Measurements from ENCODE around the gene GLCCI1.
"Not testable (repeated sequence)": the region's sequence is repeated elsewhere in the genome, so short reads cannot be mapped to it uniquely, and the experiment has no call there.

The GLCCI1 gene

DNA sequence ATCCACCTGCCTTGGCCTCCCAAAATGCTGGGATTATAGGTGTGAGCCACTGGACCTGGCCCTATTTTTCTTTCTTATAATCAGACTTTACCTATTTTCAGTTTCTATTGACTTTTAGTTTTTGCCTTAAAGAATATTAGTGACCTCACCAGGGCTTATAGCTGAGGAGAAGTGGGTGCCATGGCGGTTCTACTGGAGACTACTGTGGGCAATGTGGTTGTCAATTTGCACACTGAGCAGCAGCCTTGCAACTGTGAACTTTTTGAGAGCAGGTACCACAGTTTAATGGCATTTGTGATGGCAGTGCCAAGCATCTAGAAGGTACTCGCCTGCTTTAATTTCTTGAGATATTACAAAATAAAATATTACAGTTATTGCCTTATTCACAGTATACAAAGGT lies 11.5 kb downstream of the GLCCI1 start:
- in situ Hi-C loops (cut with MboI; ENCODE audit: low pct_unique_long_range_greater_than_20kb, low sequenced_read_pairs) = no loop called here
- no peak for DNase-seq

DNA sequence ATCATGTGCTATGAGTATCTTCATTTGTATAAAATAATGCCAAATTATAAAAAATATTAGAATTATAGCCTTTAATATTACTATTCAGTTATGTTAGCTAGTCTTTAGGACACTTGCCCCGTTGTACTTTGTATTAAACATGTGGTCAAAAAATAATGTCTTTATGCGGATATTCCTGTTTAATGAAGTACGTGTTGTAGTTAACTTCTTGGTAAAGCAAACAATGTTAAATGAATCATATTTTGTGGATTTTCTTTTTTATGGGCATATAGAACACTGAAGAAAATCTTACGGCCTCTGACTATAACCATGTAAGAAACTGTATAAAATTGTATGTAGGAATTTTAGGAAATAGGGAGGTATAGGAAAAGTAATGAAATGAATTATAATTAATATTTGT lies 14.3 kb downstream of the GLCCI1 start:
- DNase-seq = no peak
- in situ Hi-C loops (cut with MboI; ENCODE audit: low pct_unique_long_range_greater_than_20kb, low sequenced_read_pairs) = no loop called here

DNA sequence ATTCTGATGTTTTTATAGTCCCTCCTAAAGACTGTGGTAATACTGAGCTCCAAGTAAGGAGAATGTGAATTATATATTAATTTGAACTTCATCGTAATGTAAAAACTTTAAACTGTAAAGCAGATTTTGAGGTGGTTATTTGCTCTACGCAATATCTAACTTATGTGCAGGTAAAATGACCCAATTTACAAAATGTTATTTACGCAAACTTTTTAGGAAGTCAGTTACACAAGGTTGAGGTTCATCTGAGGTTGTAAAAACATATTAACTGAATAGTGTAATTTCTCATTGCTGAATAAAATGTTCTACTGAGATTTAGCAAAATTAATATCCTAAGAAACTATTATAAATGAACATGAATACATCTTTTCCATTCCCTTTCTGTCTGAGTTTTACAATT lies 15.8 kb downstream of the GLCCI1 start:
- in situ Hi-C loops (cut with MboI; ENCODE audit: low pct_unique_long_range_greater_than_20kb, low sequenced_read_pairs) = no loop called here
- DNase-seq = no peak

DNA sequence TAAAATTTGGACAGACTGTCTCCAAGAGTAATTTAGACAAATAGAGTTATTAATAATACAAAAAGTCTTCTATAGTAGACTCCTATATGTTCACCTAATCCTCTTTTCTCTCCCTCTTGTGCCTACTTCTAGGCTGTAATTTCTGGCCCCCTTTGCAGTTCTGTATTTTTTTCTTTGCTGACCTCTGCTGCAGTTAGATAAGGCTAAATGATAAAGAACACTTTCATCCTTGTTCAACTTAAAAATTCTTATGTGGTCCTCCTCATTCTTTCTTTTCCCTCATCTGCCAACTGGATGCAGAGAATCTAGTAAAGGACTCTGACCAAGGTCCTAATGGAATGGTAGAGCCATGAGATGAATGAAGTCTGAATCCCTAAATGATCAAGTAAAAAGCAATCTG lies 20.1 kb downstream of the GLCCI1 start:
- in situ Hi-C loops (cut with MboI; ENCODE audit: low pct_unique_long_range_greater_than_20kb, low sequenced_read_pairs) = no loop called here
- DNase-seq = no peak

DNA sequence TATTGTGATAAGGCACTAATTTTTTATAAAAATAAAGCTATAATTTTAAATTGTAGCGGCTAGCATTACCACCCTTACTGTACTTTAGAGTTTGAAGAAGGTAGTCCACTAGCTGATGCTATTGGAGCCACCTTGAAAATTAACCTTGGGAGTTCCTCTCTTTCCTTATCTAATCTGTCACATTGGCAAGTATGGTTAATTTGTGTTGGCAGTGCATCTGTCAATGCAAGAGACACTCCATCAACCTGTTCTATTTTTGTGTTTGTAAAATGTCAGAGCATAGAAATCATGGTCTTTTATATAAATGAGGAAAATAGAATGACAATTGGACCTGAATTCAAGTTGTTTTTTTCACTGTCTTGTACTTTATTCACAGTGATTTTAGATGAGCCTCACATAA lies 20.5 kb downstream of the GLCCI1 start:
- DNase-seq = no peak
- in situ Hi-C loops (cut with MboI; ENCODE audit: low pct_unique_long_range_greater_than_20kb, low sequenced_read_pairs) = no loop called here

DNA sequence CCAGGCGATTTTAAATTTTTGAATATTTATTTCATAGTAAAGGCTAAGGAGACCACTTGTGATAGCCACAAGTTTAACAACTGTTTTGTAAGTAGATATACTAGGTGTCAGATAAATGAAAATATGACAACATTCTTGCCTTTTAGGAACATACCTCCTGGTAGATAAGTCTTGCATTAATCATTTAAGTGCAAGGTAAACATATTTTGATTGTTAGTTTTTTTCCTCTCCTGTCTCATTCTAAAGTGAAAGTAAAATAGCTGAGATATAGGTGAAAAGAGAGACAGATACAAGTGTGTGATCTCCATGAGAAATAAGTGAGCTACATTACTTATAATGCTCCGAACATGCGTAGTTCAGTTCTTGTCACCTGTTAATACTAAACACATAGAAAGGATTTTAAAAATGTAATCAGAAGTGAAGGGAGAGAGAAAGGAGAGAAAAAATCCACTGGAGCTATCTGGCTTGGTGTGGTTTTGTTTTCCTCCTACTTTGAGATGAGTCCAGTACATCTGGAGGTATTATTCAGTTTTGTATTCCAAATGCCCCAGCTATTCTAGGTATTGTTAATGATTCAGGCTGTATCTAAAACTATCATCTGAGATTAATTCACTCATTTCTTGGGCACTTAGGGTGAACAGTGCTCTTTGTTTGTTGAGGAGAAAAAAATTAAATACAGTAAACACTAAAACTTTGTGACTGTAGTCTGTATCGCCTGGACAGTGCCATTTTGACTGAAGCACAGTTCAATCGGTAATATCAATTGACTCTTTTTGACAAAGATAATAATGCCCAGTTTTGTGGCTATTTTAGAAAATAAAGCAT lies 21.2 kb downstream of the GLCCI1 start:
- DNase-seq = no peak
- in situ Hi-C loops (cut with MboI; ENCODE audit: low pct_unique_long_range_greater_than_20kb, low sequenced_read_pairs) = no loop called here

DNA sequence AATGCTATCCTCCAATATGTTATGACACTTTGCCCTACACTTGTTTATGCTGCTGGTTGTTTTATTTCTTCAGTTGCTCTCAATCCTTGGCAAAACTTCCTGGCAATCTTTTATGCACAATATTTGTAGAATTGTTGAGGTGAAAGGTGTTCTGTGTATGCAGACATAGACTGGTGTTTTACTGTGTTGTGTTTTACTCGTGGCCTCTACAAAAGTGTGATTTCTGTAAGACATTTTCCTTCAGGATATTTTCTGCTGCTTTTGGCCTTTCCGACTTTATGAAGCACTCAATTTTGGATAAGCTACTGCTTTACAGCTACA lies 21.8 kb downstream of the GLCCI1 start:
- DNase-seq = no peak
- in situ Hi-C loops (cut with MboI; ENCODE audit: low pct_unique_long_range_greater_than_20kb, low sequenced_read_pairs) = no loop called here

DNA sequence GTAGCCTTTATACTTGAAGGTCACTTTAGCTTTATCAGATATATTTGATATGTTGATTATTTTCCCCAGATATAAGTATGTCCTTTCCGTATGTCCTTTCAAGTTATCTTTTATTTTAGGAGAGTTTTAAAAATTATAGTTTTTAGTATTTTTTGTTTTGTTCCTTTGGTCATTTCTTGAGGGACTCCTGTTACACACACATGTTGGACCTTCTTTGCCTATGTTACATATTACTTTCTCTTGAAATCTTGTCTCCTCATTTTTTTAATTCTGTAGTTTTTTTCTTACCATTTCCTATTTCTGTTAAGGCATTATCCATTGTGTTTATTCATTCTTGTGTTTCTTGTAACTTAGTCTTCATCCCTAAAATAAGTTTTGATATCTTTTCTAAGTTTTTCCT lies 23.9 kb downstream of the GLCCI1 start:
- in situ Hi-C loops (cut with MboI; ENCODE audit: low pct_unique_long_range_greater_than_20kb, low sequenced_read_pairs) = no loop called here
- DNase-seq = no peak

DNA sequence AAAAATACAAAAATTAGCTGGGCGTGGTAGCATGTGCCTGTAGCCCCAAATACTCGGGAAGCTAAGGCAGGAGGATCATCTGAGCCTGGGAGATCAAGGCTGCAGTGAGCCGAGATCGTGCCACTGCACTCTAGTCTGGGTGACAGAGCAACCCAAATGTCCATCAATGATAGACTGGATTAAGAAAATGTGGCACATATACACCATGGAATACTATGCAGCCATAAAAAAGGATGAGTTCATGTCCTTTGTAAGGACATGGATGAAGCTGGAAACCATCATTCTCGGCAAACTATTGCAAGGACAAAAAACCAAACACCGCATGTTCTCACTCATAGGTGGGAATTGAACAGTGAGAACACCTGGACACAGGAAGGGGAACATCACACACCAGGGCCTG lies 26.8 kb downstream of the GLCCI1 start:
- in situ Hi-C loops (cut with MboI; ENCODE audit: low pct_unique_long_range_greater_than_20kb, low sequenced_read_pairs) = not testable (repeated sequence)

DNA sequence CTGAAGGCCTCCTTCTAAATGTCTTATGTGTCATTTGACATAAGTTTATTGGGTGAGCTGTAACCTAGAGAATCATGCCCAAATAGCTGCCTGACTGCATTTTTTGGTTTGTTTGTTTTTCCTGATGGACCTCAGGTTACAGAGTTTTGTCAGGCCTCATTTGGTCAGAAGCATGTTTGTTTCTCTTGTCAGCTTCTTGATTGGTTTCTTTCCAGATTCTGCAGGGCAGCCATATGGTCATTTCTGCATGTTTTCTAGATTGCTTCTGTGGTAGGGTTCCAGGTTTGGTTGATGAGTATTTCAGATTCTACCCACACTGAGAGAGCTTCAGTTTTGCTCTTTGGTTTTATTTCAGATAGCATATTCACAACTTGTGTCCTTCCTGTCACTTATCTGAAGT lies 28.0 kb downstream of the GLCCI1 start:
- no peak for DNase-seq
- in situ Hi-C loops (cut with MboI; ENCODE audit: low pct_unique_long_range_greater_than_20kb, low sequenced_read_pairs) = no loop called here

More for the DNA sequence above, 26.8 kb downstream of the GLCCI1 start:
- not testable (repeated sequence) for DNase-seq

DNA sequence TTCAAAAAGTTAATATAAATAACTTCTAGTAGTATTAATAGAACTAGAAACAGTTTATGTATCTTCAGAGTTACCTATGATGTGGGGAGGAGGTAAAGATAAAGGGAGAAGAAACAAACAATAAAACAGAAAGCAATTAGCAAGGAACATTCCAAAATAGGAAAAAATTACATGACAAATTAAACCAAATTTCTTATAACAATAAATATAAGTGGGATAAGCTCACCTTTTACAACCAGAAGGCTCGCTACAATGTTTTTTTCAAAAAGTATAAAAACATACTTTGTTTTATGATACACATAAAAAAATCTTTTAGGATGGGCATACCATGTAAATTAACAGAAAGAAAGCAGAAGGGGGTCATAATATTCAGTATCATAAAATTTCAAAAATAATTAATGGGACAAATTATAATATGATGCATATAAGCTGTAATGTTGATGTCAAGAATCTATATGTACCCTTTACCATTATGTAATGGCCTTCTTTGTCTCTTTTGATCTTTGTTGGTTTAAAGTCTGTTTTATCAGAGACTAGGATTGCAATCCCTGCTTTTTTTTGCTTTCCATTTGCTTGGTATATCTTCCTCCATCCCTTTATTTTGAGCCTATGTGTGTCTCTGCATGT lies 31.8 kb downstream of the GLCCI1 start:
- DNase-seq = no peak
- in situ Hi-C loops (cut with MboI; ENCODE audit: low pct_unique_long_range_greater_than_20kb, low sequenced_read_pairs) = no loop called here

DNA sequence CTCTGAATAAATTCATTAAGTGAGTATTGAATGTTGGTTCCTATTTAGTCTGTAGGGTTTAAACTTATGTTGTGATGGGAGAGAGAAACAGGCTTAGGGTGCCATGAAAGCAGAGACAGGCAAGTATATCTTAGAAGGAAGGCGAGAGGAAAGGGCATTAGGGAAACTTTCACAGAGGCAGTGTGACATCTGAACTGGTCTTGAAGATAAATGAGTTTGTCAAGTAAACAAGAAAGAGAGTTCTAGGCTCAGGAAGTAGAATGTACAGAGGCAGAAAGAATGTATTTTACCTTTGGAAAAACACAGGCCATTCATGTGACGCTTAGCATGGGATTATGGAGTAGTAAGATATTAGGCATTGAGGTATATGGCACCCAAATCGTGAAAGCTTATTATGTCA lies 34.5 kb downstream of the GLCCI1 start:
- in situ Hi-C loops (cut with MboI; ENCODE audit: low pct_unique_long_range_greater_than_20kb, low sequenced_read_pairs) = no loop called here
- no peak for DNase-seq

DNA sequence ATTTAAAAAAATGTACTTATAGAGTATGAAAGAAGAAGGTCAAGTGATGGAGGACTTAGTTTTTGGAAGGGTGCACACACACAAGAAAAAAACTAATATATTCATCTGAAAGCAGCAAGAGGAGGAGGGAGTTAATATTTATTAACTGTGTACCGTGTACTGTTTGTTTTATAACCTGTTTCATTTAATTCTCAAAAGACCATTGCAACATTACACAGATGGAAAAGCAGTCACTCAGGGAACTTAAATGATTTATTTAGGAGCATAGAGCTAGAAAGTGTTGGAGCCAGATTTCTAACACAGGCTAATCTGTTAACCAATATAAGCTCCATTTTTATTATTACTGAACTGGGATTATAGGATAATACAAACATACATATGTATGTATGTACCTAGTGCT lies 36.7 kb downstream of the GLCCI1 start:
- in situ Hi-C loops (cut with MboI; ENCODE audit: low pct_unique_long_range_greater_than_20kb, low sequenced_read_pairs) = no loop called here
- no peak for DNase-seq

DNA sequence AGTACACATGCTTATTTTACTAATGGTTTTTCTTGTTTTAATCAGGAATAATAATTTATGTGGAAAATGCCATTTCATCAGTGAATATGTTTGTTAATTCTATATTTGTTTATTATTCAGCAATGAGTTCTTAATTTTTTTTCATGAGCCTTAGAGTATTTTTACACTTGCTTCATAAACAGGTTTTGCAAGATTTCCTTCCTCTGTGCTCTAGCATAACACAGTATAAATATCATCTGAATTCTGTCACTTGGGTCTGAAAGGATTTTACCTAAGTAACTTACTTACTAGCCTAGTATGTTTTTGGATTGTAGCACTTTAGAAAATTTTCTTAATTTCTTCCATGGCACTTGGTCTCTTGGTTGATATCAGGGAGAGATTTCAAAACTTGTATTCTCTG lies 45.8 kb downstream of the GLCCI1 start:
- in situ Hi-C loops (cut with MboI; ENCODE audit: low pct_unique_long_range_greater_than_20kb, low sequenced_read_pairs) = no loop called here
- no peak for DNase-seq

DNA sequence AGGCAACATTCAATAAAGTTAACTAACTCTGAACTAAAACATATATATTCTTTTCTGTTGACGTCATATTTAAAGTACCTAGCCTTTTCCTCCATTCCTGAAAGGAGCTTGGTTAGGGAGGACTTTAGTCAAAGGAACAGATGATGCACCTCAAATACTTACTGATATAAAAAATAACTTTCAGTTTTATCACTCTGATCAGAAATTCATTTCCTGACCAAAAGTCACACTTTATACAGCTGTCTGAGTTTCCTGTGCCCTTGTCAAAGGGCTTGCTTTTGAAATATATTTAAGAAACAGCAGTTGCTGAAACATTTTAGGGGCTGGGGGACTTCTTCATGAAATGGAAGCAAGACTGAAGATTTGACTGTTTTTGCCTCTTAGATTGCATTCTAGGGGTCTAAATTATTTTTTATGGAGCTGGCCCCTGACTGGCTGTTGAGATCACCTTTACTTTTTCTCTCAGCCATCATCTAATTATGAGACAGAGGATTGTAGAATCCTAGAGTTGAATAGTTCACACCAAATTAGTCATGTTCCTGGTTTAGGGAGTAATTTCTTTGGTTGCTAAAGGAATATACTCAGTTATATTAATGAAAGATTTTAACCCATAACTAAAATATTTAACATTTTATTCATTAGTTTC lies 46.6 kb downstream of the GLCCI1 start:
- no peak for DNase-seq
- in situ Hi-C loops (cut with MboI; ENCODE audit: low pct_unique_long_range_greater_than_20kb, low sequenced_read_pairs) = no loop called here

DNA sequence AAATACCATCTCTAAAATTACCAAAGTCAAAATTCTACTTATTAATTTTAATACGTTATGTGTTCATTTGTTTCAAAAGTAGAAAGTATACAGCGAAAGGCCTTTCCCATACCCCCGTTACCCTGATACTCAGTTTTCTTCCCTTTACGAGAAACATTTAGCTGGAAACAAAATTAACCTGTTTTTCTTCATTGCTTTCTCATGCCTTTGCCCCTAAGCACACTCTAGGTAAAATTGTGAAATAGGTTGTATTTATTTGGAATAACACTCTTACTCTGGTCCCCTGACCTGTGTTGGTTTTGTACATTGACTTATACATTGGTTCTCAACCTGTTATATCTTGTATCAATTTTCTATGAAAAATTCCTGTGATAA lies 47.1 kb downstream of the GLCCI1 start:
- no peak for DNase-seq
- in situ Hi-C loops (cut with MboI; ENCODE audit: low pct_unique_long_range_greater_than_20kb, low sequenced_read_pairs) = no loop called here

DNA sequence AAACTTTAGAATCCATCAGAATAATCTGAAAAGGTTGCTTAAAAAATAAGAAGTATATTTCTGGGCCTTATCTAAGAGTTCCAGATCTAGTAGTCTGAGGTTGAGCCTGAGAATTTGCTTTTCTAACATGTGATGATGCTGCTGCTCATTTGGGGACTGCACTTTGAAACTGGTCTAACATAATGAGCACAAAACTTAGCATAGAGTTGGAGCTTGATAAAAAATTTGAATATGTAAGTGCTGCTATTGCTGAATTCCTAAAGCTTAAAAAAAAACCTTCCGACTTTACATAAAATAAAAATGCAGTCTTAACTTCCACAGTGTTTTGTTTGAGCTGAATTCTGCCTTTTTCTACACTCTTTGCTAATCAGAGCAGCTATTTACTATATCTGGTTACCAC lies 48.8 kb downstream of the GLCCI1 start:
- DNase-seq = no peak
- in situ Hi-C loops (cut with MboI; ENCODE audit: low pct_unique_long_range_greater_than_20kb, low sequenced_read_pairs) = no loop called here

DNA sequence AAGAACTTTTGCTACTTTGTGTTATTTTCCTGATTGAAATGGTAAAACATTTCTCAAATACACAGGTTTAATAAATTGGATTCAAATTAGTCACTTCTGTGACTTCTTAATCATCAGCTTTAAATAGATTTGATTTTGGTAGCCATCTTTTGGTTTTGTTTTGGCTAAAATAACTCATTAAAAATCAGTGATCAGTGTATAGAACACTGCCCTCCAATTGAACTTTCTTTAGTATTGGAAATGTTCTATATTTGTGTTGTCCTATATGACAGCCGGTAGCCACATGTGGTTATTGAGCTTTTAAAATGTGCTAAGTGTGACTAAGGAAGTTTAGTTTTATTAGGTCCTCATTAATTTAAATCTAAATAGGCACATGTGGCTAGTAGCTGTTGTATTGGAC lies 50.4 kb downstream of the GLCCI1 start:
- in situ Hi-C loops (cut with MboI; ENCODE audit: low pct_unique_long_range_greater_than_20kb, low sequenced_read_pairs) = no loop called here
- DNase-seq = no peak

DNA sequence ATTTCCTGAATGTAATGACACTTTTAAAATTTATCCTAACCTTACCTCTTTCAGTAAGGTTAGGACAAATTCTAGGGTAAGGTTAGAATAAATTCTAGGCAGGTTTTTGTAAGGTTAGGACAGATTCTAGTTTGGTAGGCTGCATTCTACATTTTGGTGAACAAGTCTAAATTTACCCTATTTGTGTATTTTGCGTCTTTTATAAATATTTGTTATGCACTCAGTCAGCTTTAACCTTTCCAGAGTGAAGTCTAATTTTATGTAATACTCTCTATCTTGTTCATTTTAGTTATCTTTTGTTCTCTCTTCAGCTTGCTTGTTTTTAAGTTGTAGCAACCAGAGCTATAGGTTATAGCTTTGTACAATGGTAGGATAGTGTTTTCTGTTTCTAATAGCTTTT lies 54.0 kb downstream of the GLCCI1 start:
- in situ Hi-C loops (cut with MboI; ENCODE audit: low pct_unique_long_range_greater_than_20kb, low sequenced_read_pairs) = no loop called here

DNA sequence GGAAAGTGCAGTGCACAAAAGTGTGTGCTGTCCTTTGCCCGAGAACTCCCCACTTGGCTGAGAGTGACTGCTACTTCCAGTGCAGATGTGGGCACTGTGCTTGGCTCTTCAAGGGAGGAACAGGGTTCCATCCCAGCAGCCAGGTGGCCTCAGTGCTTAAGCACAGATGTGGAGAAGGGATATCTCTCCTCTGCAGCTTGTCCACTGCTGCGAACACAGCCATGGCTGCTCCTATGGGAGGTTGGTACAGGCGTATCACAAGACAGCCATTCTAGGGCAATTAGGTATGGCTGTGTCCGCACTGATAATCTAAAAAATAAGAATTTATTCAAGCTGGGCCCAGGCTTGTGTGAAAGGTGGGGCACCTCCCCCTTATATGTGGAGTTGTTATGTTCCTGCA lies 66.6 kb downstream of the GLCCI1 start:
- no peak for DNase-seq
- in situ Hi-C loops (cut with MboI; ENCODE audit: low pct_unique_long_range_greater_than_20kb, low sequenced_read_pairs) = no loop called here

More for the DNA sequence above, 54.0 kb downstream of the GLCCI1 start:
- no peak for DNase-seq

Data from KBM-7 (cell line).